IMR-90 (cell line): ENCODE results near the gene ARHGAP15.

ENCODE experiments used
- BHLHE40 ChIP-seq: fragments of 150-350 bp; IDR thresholded peaks from 2 replicates; pipeline ENCODE4 v1.6.1; 2016; ENCODE audit warnings: mild to moderate bottlenecking, low read depth, low read length
- CEBPB ChIP-seq: IDR thresholded peaks from 2 replicates; pipeline ENCODE4 v1.6.1; 2012; ENCODE audit warnings: low read depth, low read length, improper control_type of control experiment
- CHD1 ChIP-seq: IDR thresholded peaks from 2 replicates; pipeline ENCODE4 v1.6.1; 2012; ENCODE audit warnings: low read depth, low read length, improper control_type of control experiment
- CTCF ChIP-seq: conservative IDR thresholded peaks from 2 replicates; pipeline ENCODE4 v1.5.1; 2012; ENCODE audit warnings: mild to moderate bottlenecking, low read depth, low read length, improper control_type of control experiment
- MXI1 ChIP-seq: IDR thresholded peaks from 2 replicates; pipeline ENCODE4 v1.6.1; 2012; ENCODE audit warnings: low read depth, mild to moderate bottlenecking, low read length, moderate library complexity, borderline replicate concordance
- POLR2A ChIP-seq: IDR thresholded peaks from 2 replicates; pipeline ENCODE4 v1.6.1; 2012; ENCODE audit warnings: mild to moderate bottlenecking, low read depth, low read length
- RAD21 ChIP-seq: IDR thresholded peaks from 2 replicates; pipeline ENCODE4 v1.6.1; 2012; ENCODE audit warnings: low read length, improper control_type of control experiment
- TF ChIP-seq, protein P1 (sequence below): fragments of 150-350 bp; IDR thresholded peaks from 2 replicates; pipeline ENCODE4 v1.6.1; 2017; ENCODE audit warnings: mild to moderate bottlenecking, antibody characterized with exemption, low read length, low read depth

DNA sequence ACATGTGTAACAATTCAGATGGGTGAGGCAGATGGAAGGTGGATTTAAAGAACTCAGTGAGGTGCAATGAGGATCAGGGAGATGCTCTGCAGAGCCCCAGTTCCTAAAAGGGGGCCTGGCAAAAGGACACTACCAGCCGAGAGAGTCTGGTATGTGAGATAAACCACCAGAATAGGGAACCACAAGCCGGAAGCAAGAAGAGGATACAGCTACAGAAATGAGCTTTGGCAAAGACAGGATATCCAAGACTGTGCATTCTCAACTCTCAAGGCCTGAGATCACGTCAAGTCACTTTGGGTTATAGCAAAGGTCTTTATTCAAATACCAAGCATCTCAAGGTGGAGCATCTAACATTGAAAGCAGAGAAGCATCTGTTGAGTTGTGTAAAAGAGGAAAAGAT, 293.5 kb downstream of the ARHGAP15 start:
- TF ChIP-seq POLR2A (no peak), CTCF (no peak), CHD1 (no peak), RAD21 (no peak), CEBPB (no peak), MXI1 (no peak), BHLHE40 (no peak)
- TF ChIP-seq, protein P1, sequence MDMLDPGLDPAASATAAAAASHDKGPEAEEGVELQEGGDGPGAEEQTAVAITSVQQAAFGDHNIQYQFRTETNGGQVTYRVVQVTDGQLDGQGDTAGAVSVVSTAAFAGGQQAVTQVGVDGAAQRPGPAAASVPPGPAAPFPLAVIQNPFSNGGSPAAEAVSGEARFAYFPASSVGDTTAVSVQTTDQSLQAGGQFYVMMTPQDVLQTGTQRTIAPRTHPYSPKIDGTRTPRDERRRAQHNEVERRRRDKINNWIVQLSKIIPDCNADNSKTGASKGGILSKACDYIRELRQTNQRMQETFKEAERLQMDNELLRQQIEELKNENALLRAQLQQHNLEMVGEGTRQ, result no peak
